BLaER1 treated with 17β-estradiol and CSF1 and Interleukin-3, amounts not matched to agents 10 nM and 100 nM (cell line): Measurements from ENCODE around the gene SMURF2.
A peak's percentile ranks its signal among the peaks of the same experiment; 100 is the strongest.

Source experiments
- H3K27ac ChIP-seq, 11 experiments: shearing (Covaris generic); formaldehyde crosslinking; 2 replicates each; pipeline ENCODE4 v1.8.1; 2022
- H3K27me3 ChIP-seq, 11 experiments: shearing (Covaris generic); formaldehyde crosslinking; 2 replicates each; pipeline ENCODE4 v1.8.1; 2022
- H3K36me3 ChIP-seq, 11 experiments: shearing (Covaris generic); formaldehyde crosslinking; 2 replicates each; pipeline ENCODE4 v1.8.1; 2022
- H3K4me1 ChIP-seq, 10 experiments: shearing (Covaris generic); formaldehyde crosslinking; 2 replicates each; pipeline ENCODE4 v1.8.1; 2022
- H3K4me2 ChIP-seq, 11 experiments: shearing (Covaris generic); formaldehyde crosslinking; 2 replicates each; pipeline ENCODE4 v1.8.1; 2022
- H3K4me3 ChIP-seq, 10 experiments: shearing (Covaris generic); formaldehyde crosslinking; 2 replicates each; pipeline ENCODE4 v1.8.1; 2022
- H3K9ac ChIP-seq, 11 experiments: shearing (Covaris generic); formaldehyde crosslinking; 2 replicates each; pipeline ENCODE4 v1.8.1; 2022
- H3K9me3 ChIP-seq, 11 experiments: shearing (Covaris generic); formaldehyde crosslinking; replicated peaks in 1 of 11; 2 replicates each; pipeline ENCODE4 v1.8.1; 2022
- H4K20me1 ChIP-seq, 11 experiments: shearing (Covaris generic); formaldehyde crosslinking; 2 replicates each; pipeline ENCODE4 v1.8.1; 2022
- Cebpa-rat ChIP-seq, 11 experiments: shearing (Covaris generic); IDR thresholded peaks; 2 replicates each; pipeline ENCODE4 v1.8.1; 2022

Gene SMURF2

DNA sequence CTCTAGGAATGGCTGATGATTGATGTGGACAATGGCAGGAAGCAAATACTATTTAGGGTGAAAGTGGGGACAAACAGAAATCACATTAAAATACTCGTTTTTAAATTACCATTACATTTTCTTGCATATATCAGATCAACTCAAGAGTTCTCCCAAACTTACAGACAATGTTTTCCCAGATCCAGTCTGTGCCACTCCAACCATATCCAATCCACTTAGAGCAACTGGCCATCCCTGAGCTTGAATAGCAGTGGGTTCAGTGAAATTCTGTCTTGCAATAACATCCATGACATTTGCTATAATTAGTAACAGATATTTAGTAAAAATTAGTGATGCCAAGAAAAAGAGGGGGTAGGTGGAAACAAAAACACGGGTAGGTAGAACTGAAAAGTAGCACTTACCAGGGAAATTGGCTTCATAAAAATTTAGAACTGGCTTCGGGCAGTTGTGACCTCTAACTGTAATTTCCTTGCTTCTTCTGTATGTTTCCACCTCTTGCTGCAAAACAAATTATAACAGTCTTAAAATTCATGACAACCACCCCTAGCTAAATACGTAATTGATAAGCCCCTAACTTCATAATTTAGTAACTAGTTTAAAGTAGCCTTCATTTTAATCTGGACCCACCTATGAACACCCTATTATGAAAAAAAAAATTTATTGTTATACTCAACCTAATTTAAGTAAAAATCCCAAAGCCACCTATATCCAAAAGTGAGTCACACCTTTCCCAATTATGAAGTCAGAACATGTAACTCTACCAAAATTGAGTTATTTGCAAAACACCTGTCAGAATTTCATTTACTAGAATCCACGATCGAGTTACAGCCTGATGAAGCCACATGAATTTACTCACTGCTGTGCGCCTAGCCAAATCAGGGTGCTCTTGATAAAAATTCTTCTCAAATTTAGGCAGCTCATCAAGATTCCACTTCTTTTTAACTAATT, 158.0 kb downstream of the SMURF2 start:
- Histone ChIP-seq H3K36me3 (peaks cover 64 to 75% (median 65%) of the 10 kb centered on the region in 11 experiments), H3K27ac (peak overlapping the region; percentile 95 to 100 (median 100); a peak in 19 of 22 replicates), H3K4me2 (peak overlapping the region; percentile 81 to 96 (median 91)), H3K9ac (peak overlapping the region; percentile 96 to 100 (median 100)), H3K27me3 (no peaks in the 10 kb centered on the region), H3K4me3 (peak overlapping the region; percentile 87 to 98 (median 92)), H4K20me1 (peaks cover 75 to 89% (median 83%) of the 10 kb centered on the region in 11 experiments), H3K9me3 (no peaks in the 10 kb centered on the region), H3K4me1 (peaks cover 60 to 70% (median 64%) of the 10 kb centered on the region in 10 experiments)
- TF ChIP-seq Cebpa-rat (IDR thresholded peaks at IDR 0.05): no peak

DNA sequence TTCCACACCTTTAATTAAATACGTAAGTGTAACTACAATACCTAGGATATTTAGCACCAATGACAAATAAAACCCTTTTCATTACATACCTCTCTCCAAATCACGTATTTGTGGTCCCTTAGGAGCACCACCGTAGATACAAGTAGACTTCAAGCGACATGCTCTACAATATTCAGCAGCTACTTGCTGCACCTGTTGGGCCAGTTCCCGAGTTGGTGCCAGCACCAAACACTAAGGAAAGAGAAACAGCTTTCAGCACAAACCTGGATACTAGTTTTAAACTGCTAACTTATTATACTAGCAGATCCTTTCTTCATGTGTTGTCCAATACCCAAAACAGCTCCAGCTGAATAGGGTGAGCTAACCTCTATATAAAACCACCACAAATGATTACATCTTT, 158.8 kb downstream of the SMURF2 start:
- Histone ChIP-seq H3K4me3 (peak overlapping the region; percentile 87 to 98 (median 92); a peak in 15 of 20 replicates), H3K27ac (no peak overlapping the region), H3K9ac (peak overlapping the region in 9 of 11 experiments; percentile 96 to 100 (median 100); a peak in 11 of 22 replicates), H4K20me1 (peaks cover 78 to 90% (median 83%) of the 10 kb centered on the region in 11 experiments), H3K9me3 (no peaks in the 10 kb centered on the region), H3K36me3 (peaks cover 67 to 75% (median 70%) of the 10 kb centered on the region in 11 experiments), H3K27me3 (no peaks in the 10 kb centered on the region), H3K4me1 (peaks cover 60 to 70% (median 66%) of the 10 kb centered on the region in 10 experiments), H3K4me2 (peak overlapping the region; percentile 81 to 96 (median 91))
- no peak for TF ChIP-seq Cebpa-rat (IDR thresholded peaks at IDR 0.05)

- H3K27me3 ChIP-seq: no peaks in the 10 kb centered on the region
- peaks cover 60 to 70% (median 66%) of the 10 kb centered on the region in 10 experiments for H3K4me1 ChIP-seq
- H4K20me1 ChIP-seq: peaks cover 78 to 90% (median 83%) of the 10 kb centered on the region in 11 experiments
- H3K9me3 ChIP-seq: no peaks in the 10 kb centered on the region
- H3K4me3 ChIP-seq: peak overlapping the region in 4 of 10 experiments; percentile 91 to 98 (median 94); a peak in 6 of 20 replicates
- no peak for TF ChIP-seq Cebpa-rat (IDR thresholded peaks at IDR 0.05)
- peak overlapping the region in 6 of 11 experiments; percentile 5 to 100 (median 61); a peak in 5 of 22 replicates for H3K9ac ChIP-seq
- H3K27ac ChIP-seq: 0 out of 22 replicates have a peak overlapping the region, but pooled peaks of 1 of the 11 experiments have one; percentile 1
- peaks cover 70 to 78% (median 75%) of the 10 kb centered on the region in 11 experiments for H3K36me3 ChIP-seq
- peak overlapping the region; percentile 81 to 96 (median 91); a peak in 16 of 22 replicates for H3K4me2 ChIP-seq
Measured at GRCh38 chr17:64502809-64503208, 159.3 kb downstream of the SMURF2 start.

- H3K27me3 ChIP-seq: no peaks in the 10 kb centered on the region
- TF ChIP-seq Cebpa-rat (IDR thresholded peaks at IDR 0.05): no peak
- H3K9me3 ChIP-seq: no peaks in the 10 kb centered on the region
- H3K36me3 ChIP-seq: peaks cover 70 to 80% (median 77%) of the 10 kb centered on the region in 11 experiments
- H3K4me1 ChIP-seq: peaks cover 65 to 75% (median 72%) of the 10 kb centered on the region in 10 experiments
- no peak overlapping the region; a peak in 1 of 20 replicates for H3K4me3 ChIP-seq
- peak overlapping the region in 6 of 11 experiments; percentile 4 to 39 (median 18); a peak in 7 of 22 replicates for H3K9ac ChIP-seq
- H3K27ac ChIP-seq: 0 out of 22 replicates have a peak overlapping the region, but pooled peaks of 1 of the 11 experiments have one; percentile 14
- peak overlapping the region in 8 of 11 experiments; percentile 85 to 96 (median 92); a peak in 12 of 22 replicates for H3K4me2 ChIP-seq
- peaks cover 80 to 90% (median 86%) of the 10 kb centered on the region in 11 experiments for H4K20me1 ChIP-seq
Measured at GRCh38 chr17:64502021-64502420, 160.1 kb downstream of the SMURF2 start.

DNA sequence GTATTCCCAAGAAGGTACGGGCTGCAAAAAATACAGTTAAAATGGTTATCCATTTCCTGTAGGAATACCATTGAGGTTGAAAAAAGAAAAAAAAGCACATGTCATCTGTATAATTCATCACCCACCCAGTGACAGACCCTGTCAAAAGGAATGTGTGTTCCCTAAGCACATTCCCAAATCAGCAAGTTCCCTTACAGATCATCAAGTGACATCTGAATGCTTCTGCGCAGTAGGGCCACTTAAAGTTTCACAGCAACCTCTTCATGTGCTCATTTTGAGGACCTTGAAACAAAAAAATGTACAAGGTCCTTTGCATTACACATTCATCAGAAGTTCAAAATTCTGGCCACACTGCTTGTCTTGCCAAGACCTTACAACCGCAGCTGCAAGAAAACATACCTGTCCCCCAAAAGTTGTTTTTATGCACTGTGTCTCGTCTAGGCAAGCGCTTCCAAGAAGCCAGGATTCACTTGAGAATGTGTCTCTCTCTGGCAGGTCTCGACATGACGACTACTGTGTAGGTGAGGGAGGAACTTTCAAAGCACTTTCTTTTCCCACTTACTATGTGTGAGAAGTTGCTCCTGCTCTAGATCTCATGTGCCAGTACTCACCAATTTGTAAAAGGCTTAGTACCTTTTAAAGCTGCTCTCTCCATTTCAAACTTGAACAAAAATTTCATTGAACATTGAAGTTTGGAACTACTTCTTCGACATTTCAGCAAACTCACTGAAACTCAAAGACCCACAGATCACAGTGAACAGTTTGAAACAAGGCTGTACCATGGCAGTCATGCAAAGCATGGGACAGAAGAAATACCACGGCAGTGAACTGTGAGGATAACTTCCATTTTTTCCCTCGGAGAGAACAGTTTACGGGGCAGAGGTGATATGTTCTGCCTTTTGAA, 161.0 kb downstream of the SMURF2 start:
- 0 out of 22 replicates have a peak overlapping the region, but pooled peaks of 1 of the 11 experiments have one; percentile 14 for H3K27ac ChIP-seq

GRCh38 chr17:64500487-64500859, 161.6 kb downstream of the SMURF2 start:
- no peaks in the 10 kb centered on the region for H3K27me3 ChIP-seq
- H3K9me3 ChIP-seq: no peaks in the 10 kb centered on the region
- no peak for TF ChIP-seq Cebpa-rat (IDR thresholded peaks at IDR 0.05)
- H3K27ac ChIP-seq: no peak overlapping the region
- peaks cover 70 to 78% (median 77%) of the 10 kb centered on the region in 11 experiments for H3K36me3 ChIP-seq
- peak overlapping the region; percentile 1 to 96 (median 90); a peak in 16 of 22 replicates for H3K4me2 ChIP-seq
- peak overlapping the region in 4 of 11 experiments; percentile 9 to 32 (median 16); a peak in 3 of 22 replicates for H3K9ac ChIP-seq
- H4K20me1 ChIP-seq: peaks cover 80 to 93% (median 84%) of the 10 kb centered on the region in 11 experiments
- 0 out of 20 replicates have a peak overlapping the region, but pooled peaks of 1 of the 10 experiments have one; percentile 16 for H3K4me3 ChIP-seq
- H3K4me1 ChIP-seq: peaks cover 74 to 83% (median 78%) of the 10 kb centered on the region in 10 experiments

More for the DNA sequence above, 161.0 kb downstream of the SMURF2 start:
- Histone ChIP-seq H3K4me1 (peaks cover 68 to 76% (median 72%) of the 10 kb centered on the region in 10 experiments), H3K4me3 (0 out of 20 replicates have a peak overlapping the region, but pooled peaks of 1 of the 10 experiments have one; percentile 1), H4K20me1 (peaks cover 80 to 91% (median 85%) of the 10 kb centered on the region in 11 experiments), H3K4me2 (peak overlapping the region; percentile 1 to 96 (median 88); a peak in 17 of 22 replicates), H3K9me3 (no peaks in the 10 kb centered on the region), H3K27me3 (no peaks in the 10 kb centered on the region), H3K9ac (peak overlapping the region in 9 of 11 experiments; percentile 4 to 32 (median 11); a peak in 9 of 22 replicates), H3K36me3 (peaks cover 70 to 80% (median 77%) of the 10 kb centered on the region in 11 experiments)
- no peak for TF ChIP-seq Cebpa-rat (IDR thresholded peaks at IDR 0.05)

- H3K27me3 ChIP-seq: no peaks in the 10 kb centered on the region
- H3K4me2 ChIP-seq: peak overlapping the region; percentile 2 to 96 (median 90); a peak in 19 of 22 replicates
- H3K36me3 ChIP-seq: peaks cover 68 to 76% (median 74%) of the 10 kb centered on the region in 11 experiments
- peak overlapping the region in 2 of 10 experiments; percentile 6 to 16; a peak in 1 of 20 replicates for H3K4me3 ChIP-seq
- peaks cover 77 to 92% (median 79%) of the 10 kb centered on the region in 11 experiments for H4K20me1 ChIP-seq
- peak overlapping the region in 1 of 11 experiments; percentile 4; a peak in 4 of 22 replicates for H3K9ac ChIP-seq
- H3K4me1 ChIP-seq: peaks cover 79 to 88% (median 83%) of the 10 kb centered on the region in 10 experiments
- TF ChIP-seq Cebpa-rat (IDR thresholded peaks at IDR 0.05): no peak
- no peak overlapping the region for H3K27ac ChIP-seq
- H3K9me3 ChIP-seq: no peaks in the 10 kb centered on the region
Measured at GRCh38 chr17:64499805-64500486, 162.2 kb downstream of the SMURF2 start.
